Left lung (tissue), 10 donors: ENCODE data around the gene ELP2. TPM values are rescaled to one million over a fixed set of nuclear protein-coding genes. Genes with fewer than 3 reads are reported as not detected.
A peak's percentile ranks its signal among the peaks of the same experiment; 100 is the strongest.
"Not testable (repeated sequence)": the region's sequence is repeated elsewhere in the genome, so short reads cannot be mapped to it uniquely, and the experiment has no call there.

Experiments
- ATAC-seq: fragments of 200-7000 bp; cut with Tn5 transposase; one replicate; pipeline ENCODE4 v1.9.1; 2020; ENCODE audit warnings: moderate library complexity
- DNase-seq, 4 donors: peaks; one replicate each; pipeline ENCODE4 v3.0.0-alpha.2; 2013 to 2020
- H3K27ac ChIP-seq, 2 donors: fragments of 200-600 bp; sonication (generic) in 1 of 2; one replicate each; pipeline versions ENCODE4 v1.5.0 to v1.8.0; 2020 to 2021
- H3K27me3 ChIP-seq, 2 donors: fragments of 200-600 bp; sonication (generic) in 1 of 2; one replicate each; pipeline versions ENCODE4 v1.5.0 to v1.8.0; 2020 to 2021
- H3K36me3 ChIP-seq, 2 donors: fragments of 200-600 bp; sonication (generic) in 1 of 2; one replicate each; pipeline versions ENCODE4 v1.5.0 to v1.8.0; 2020 to 2021
- H3K4me1 ChIP-seq, 2 donors: fragments of 200-600 bp; one replicate each; pipeline ENCODE4 v1.8.0; 2021
- H3K4me3 ChIP-seq, 2 donors: fragments of 200-600 bp; sonication (generic) in 1 of 2; one replicate each; pipeline versions ENCODE4 v1.5.0 to v1.8.0; 2020 to 2021; ENCODE audit warnings: mild to moderate bottlenecking in 1 of 2
- H3K9me3 ChIP-seq, 2 donors: fragments of 200-600 bp; sonication (generic) in 1 of 2; one replicate each; pipeline versions ENCODE4 v1.5.0 to v1.8.0; 2020 to 2021
- intact Hi-C, 2 donors: fragments of 100-400 bp; cut with DNase I; formaldehyde crosslinking; loops; one replicate each; pipeline versions ENCODE4 v1.11.2 to v1.14.2; 2022
- polyA plus RNA-seq, 6 donors: library from polyadenylated mRNA; unstranded; fragments of 120-200 nt; gene quantifications; one replicate each; pipeline ENCODE4 v1.2.1, GENCODE V29; 2013; ENCODE audit not compliant: insufficient read length in 6 of 6
- total RNA-seq, 2 donors: library from RNA; stranded (reverse); fragmentation: NEBNext Ultra II Directional; extraction: Animal tissue kit (Norgen Biotek cat#: 25700); gene quantifications; one replicate each; pipeline ENCODE4 v1.2.1, GENCODE V29; 2021
- TF ChIP-seq, protein P1 (sequence below), 2 donors: fragments of 200-600 bp; sonication (generic) in 1 of 2; IDR thresholded peaks; one replicate each; pipeline versions ENCODE4 v1.5.0 to v1.8.0; 2021; ENCODE audit warnings: antibody characterized with exemption in 2 of 2
- donor health status: DM: no; HTN: yes; CAD: no.
- donor health status: DM: no; HTN: no; CAD: no.

The ELP2 gene
- total and polyA plus RNA-seq, 8 donors = 55.6 to 154 (median 122) TPM

GRCh38 chr18:36114251-36114650, 15.4 kb upstream of the ELP2 start:
- no peak for DNase-seq
- ATAC-seq = no peak
- H3K27me3 ChIP-seq = no peaks in the 10 kb centered on the region
- H3K9me3 ChIP-seq = no peaks in the 10 kb centered on the region
- no peak overlapping the region for H3K4me3 ChIP-seq
- no peaks in the 10 kb centered on the region for H3K4me1 ChIP-seq
- H3K36me3 ChIP-seq = peaks cover 0 to 61% of the 10 kb centered on the region in 2 donors
- TF ChIP-seq, protein P1, sequence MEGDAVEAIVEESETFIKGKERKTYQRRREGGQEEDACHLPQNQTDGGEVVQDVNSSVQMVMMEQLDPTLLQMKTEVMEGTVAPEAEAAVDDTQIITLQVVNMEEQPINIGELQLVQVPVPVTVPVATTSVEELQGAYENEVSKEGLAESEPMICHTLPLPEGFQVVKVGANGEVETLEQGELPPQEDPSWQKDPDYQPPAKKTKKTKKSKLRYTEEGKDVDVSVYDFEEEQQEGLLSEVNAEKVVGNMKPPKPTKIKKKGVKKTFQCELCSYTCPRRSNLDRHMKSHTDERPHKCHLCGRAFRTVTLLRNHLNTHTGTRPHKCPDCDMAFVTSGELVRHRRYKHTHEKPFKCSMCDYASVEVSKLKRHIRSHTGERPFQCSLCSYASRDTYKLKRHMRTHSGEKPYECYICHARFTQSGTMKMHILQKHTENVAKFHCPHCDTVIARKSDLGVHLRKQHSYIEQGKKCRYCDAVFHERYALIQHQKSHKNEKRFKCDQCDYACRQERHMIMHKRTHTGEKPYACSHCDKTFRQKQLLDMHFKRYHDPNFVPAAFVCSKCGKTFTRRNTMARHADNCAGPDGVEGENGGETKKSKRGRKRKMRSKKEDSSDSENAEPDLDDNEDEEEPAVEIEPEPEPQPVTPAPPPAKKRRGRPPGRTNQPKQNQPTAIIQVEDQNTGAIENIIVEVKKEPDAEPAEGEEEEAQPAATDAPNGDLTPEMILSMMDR (IDR thresholded peaks at IDR 0.05) = no peak
- intact Hi-C loops = no loop called here
- H3K27ac ChIP-seq = no peak overlapping the region

DNA sequence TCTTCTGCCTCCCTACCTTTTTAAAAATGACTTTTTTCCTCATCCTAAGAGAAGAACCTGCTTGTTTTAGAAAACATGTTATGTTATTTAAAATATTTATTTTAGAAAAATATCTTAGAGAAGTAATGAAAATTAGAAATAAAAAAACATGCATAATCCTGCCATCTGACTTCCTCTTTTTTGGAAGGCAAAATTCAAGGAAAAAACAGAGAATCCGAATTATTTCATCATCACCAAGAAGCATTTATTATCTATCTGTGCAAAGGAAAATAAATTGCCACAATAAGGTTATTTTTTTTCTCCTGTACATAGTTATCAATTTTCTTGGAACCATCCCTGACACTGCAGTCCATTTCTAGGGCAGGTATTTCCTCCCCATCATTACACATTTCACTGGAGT, 15.0 kb upstream of the ELP2 start:
- no peaks in the 10 kb centered on the region for H3K4me1 ChIP-seq
- H3K9me3 ChIP-seq = no peaks in the 10 kb centered on the region
- H3K4me3 ChIP-seq = no peak overlapping the region
- H3K27me3 ChIP-seq = no peaks in the 10 kb centered on the region
- DNase-seq (no peak), ATAC-seq (no peak)
- no peak overlapping the region for H3K27ac ChIP-seq
- TF ChIP-seq, protein P1 (IDR thresholded peaks at IDR 0.05) = no peak
- intact Hi-C loops = no loop called here
- peaks cover 0 to 61% of the 10 kb centered on the region in 2 donors for H3K36me3 ChIP-seq

DNA sequence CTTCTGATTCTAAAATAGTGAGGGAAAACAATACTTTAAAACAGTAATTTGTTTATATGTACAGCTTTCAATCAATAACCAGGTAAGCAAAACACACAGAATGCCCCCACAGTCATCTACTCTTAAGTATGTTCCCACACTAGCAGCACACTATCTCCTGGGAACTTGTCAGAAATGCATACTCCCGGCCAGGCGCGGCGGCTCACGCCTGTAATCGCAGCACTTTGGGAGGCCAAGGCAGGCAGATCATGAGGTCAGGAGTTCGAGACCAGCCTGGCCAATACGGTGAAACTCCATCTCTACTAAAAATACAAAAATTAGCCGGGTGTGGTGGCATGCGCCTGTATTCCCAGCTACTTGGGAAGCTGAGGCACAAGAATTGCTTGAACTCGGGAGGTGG, 12.9 kb upstream of the ELP2 start:
- intact Hi-C loops, H3K27me3 ChIP-seq, ATAC-seq, H3K4me3 ChIP-seq, H3K9me3 ChIP-seq, DNase-seq, H3K4me1 ChIP-seq, H3K27ac ChIP-seq: not testable (repeated sequence)
- peaks cover 0 to 60% of the 10 kb centered on the region in 2 donors for H3K36me3 ChIP-seq

GRCh38 chr18:36120297-36120696, 9.4 kb upstream of the ELP2 start:
- Histone ChIP-seq H3K4me1 (no peaks in the 10 kb centered on the region), H3K9me3 (no peaks in the 10 kb centered on the region), H3K4me3 (no peak overlapping the region), H3K36me3 (peaks cover 0 to 51% of the 10 kb centered on the region in 2 donors), H3K27ac (no peak overlapping the region), H3K27me3 (no peaks in the 10 kb centered on the region)
- DNase-seq = no peak
- TF ChIP-seq, protein P1 (IDR thresholded peaks at IDR 0.05) = no peak
- intact Hi-C loops = no loop called here
- ATAC-seq = peak; percentile 66

GRCh38 chr18:36124841-36125240, 4.9 kb upstream of the ELP2 start:
- Histone ChIP-seq H3K4me1 (peaks cover 4 to 7% of the 10 kb centered on the region in 2 donors), H3K36me3 (peaks cover 0 to 38% of the 10 kb centered on the region in 2 donors), H3K27ac (no peak overlapping the region), H3K27me3 (no peaks in the 10 kb centered on the region), H3K4me3 (no peak overlapping the region), H3K9me3 (no peaks in the 10 kb centered on the region)
- DNase-seq (no peak), ATAC-seq (no peak)
- intact Hi-C loops = no loop called here
- TF ChIP-seq, protein P1 (IDR thresholded peaks at IDR 0.05) = no peak

DNA sequence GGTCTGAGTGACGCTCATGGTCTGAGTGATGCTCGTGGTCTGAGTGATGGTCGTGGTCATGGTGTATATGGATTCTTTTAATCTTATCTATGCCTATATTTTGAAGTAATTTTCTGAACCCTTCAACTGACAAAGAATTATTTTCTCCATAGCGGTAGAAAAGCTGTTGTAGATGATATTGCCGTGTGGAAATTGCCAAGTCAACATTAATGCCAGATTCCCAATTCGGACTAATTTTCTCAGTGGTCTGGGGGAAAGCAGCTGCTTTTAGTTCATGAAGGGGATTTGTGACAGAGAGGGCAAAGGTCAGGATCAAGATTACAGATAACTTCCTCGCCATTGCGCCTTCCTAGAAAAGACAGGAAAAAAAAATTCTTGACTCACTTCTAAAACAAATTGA, 3.0 kb upstream of the ELP2 start:
- Histone ChIP-seq H3K27ac (no peak overlapping the region), H3K27me3 (no peaks in the 10 kb centered on the region), H3K4me3 (no peak overlapping the region), H3K36me3 (peaks cover 0 to 24% of the 10 kb centered on the region in 2 donors), H3K4me1 (peaks cover 12 to 22% of the 10 kb centered on the region in 2 donors), H3K9me3 (no peaks in the 10 kb centered on the region)
- TF ChIP-seq, protein P1 (IDR thresholded peaks at IDR 0.05) = no peak
- no peak for ATAC-seq
- intact Hi-C loops = no loop called here
- DNase-seq = no peak
